GM18868 (cell line): ENCODE data around the gene SASH1.
A peak's percentile ranks its signal among the peaks of the same experiment; 100 is the strongest.

Source experiments
- ATAC-seq: cut with Tn5 transposase; IDR thresholded peaks from one replicate; pipeline ENCODE4 v1.9.1; 2021; ENCODE audit warnings: mild to moderate bottlenecking, moderate library complexity; ENCODE audit not compliant: unreplicated experiment

The SASH1 gene

DNA sequence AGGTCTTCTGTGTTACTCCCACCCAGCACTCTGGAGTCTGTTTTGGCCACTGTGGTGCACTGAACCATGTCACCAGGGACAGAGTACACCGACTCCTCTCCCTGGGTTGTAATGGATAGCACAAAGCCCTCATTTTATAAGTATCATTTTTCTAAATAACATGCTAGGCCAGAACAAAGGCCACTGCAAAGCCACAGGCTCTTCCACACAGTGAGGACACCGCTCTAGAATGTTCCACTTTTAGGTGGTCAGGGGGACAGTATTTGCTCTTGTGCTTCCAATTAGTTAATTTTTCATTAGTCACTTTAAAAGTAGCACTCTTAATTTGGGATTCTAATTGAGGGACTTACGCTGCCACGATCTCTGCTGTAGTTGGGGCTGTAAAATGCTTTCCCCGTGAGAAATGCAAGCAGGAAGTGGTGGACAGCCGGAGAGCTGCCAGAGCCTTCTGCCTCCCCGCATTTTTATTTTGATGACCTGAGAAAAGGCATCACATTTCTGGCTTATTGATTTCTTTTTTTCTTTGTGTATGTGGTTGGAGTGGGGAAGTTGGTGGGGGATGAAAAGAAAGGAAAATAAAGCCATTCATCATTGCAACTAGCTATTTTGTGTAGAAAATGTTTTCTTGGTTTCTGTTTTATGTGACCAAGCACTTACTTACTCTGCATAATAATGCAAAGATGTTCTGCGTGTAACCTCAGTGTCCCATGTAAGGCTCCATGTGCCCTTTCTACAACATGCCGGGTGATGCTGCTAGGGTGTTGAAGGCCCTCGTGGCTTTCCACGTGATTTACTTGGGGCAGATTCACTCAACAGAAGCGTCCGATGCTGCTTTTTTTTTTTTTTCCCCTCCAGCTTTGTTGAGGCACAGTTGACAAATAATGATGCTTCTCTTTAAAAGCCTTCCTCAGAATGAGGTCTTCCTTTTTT, 195.9 kb downstream of the SASH1 start:
- ATAC-seq = no peak

DNA sequence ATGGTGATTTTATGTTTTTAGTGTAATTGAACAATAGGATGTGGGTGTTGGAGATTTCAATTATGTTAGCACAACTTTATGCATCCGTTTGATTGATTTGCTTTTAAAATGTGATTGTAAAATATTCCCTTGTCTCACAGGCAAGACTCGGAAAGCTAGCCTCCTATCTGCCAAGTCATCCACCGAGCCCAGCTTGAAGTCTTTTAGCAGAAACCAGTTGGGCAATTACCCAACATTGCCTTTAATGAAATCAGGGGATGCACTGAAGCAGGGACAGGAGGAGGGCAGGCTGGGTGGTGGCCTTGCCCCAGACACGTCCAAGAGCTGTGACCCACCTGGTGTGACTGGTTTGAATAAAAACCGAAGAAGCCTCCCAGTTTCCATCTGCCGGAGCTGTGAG, 200.9 kb downstream of the SASH1 start:
- ATAC-seq = no peak

DNA sequence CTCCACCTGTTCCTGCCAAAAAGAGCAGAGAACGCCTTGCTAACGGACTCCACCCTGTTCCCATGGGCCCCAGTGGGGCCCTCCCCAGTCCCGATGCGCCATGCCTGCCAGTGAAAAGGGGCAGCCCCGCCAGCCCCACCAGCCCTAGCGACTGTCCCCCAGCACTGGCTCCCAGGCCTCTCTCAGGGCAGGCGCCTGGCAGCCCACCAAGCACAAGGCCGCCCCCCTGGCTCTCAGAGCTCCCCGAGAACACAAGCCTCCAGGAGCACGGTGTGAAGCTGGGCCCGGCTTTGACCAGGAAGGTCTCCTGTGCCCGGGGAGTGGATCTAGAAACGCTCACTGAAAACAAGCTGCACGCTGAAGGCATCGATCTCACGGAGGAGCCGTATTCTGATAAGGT, 201.8 kb downstream of the SASH1 start:
- ATAC-seq = no peak

DNA sequence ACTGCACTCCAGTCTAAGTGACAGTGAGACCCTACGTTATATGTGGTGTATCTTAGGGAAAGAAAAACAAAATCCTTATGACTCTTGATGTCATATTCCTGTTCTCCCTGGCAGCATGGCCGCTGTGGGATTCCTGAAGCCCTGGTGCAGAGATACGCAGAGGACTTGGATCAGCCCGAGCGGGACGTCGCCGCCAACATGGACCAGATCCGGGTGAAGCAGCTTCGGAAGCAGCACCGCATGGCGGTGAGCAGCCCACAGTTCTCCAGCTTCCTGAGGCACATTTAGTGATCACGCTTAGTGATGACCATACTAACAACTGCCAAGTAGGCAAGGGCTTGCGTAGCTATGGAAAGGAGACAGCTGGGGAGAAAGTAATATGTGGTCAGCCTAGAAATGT, 203.3 kb downstream of the SASH1 start:
- ATAC-seq = no peak

DNA sequence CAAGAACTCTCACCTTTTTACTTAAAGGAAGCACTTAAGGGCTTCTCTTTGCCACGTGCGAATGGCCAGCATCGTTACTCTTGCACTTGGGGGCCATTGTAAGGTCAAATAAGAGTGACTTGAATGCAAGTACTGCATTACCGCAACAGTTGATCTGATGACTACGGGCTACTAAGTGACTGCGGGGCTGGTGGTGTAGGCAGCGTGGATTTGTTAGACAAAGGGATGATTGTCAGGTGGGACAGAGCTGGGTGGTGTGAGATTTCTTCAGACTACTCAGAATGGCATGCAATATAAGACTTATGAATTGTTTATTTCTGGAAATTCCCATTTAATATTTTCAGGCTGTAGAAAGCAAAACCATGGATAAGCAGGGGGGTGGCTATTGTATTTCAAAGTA, 204.5 kb downstream of the SASH1 start:
- ATAC-seq = no peak

DNA sequence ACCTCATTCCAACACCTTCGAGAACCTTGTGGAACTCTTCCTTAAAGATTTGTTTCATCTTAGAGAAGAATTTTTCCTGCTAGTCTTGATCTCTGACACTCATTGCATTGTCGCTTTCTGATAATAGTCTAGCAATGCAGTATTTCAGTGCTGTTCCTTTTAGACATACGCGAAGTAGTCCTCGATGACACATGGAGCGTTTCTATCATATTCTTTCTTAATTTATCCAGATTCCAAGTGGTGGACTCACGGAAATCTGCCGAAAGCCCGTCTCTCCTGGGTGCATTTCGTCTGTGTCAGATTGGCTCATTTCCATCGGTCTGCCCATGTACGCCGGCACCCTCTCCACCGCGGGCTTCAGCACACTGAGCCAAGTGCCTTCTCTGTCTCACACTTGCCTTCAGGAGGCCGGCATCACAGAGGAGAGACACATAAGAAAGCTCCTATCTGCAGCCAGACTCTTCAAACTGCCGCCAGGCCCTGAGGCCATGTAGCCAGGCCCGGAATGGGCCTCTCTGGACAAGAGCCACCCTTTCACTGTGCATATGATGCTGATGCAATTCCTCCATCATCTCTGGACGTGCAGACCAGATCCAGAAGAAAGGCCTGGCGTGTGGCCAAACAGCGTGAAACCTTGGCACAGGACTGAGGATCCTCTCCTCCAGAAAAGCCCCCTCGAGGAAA, 205.6 kb downstream of the SASH1 start:
- ATAC-seq = no peak

DNA sequence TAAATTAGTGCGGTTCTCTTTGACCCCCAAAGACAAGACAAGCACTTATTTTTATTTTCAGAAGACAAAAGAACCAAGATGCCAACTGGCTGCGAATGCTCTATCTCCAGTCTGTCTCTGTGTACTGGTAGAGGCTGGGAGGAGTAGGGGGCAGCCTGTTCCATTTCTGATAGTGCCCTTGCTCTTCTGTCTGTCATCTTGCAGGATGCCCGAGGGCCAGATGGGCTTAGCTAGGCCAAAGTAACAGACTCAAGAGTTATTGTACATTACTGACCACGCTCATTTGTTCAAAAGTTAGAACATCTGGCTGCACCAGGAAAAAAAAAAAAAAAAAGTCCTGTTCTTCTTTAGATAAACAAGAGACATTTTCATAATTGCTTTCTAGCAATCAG, 206.1 kb downstream of the SASH1 start:
- ATAC-seq = no peak

DNA sequence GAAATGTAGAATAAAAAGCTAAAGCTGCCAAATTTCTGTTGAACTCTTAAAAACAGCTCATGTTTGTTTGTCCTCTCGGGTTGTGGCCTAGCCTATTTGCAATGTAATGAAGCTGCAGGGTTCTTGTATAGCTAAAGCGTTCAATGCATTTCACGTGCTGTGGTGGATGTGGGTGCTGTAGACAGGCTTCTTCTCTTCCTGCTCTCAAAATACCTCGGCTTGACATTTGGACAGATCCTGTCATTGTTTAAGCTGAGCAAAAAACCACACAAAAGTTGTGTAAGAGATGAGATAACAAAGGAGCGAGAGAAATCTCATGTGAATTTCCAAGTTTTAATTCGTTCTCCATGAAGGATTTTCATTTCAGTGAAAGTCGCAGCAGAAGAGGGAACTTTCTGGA, 207.9 kb downstream of the SASH1 start:
- no peak for ATAC-seq

DNA sequence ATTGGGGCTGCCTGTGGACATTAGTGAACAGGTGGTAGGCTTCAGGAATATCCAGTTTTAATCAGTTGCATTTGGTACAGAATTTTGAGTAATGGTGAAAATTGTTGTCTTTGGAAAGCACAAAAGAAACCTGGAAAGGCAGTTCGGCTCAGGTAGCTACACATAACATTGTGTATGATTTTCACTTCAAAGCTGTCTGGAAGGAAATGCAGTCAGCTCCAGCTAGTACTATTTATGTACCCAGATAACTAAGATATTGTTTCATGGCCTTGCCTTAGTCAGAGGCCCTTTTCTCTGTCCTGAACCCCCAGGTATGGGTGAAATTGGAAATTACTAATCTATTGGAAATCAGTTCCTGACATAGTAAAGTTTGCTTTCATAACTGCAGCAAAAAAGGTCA, 208.6 kb downstream of the SASH1 start:
- no peak for ATAC-seq

DNA sequence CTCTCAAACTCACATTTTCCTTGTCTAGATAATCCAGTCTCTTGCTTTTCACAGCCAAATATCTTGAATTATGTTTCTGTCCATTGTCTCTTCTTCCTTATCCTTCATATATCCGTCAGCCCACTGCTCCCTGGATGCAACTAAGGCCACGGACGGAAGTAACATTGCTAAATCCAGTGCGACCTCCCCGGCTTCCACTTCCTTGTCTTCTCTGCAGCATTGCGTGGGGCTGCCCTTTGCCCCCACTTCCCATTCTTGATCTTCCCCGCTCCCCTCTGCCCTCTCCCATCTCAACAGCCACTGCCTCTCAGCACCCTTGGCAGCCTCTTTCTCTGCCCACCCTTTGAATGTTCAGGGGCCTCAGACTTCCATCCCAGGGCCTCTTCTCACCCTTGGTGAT, 213.8 kb downstream of the SASH1 start:
- ATAC-seq = no peak

DNA sequence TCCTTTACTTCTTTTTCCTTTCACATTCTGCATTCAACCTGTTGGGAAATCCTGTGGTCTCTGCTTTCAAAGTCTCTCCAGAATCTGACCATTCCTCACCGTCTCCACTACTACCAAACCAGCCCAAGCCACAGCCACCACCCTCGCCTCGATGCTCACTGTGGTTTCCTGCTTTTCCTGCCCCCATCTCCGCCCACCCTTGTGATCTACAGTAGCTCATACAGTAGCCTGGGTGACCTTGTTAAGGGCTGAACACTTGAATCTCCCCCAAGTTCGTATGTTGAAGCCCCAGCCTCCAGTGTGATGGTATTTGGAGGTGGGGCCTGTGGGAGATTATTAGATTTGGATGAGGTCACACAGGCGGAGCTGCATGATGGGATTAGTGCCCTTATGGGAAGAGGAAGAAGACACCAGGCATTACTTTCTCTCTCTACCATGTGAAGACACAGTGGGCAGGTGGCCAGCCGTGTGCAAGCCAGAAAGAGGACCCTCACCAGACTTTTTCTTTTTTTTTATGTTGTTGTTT, 215.2 kb downstream of the SASH1 start:
- ATAC-seq = peak; percentile 38

DNA sequence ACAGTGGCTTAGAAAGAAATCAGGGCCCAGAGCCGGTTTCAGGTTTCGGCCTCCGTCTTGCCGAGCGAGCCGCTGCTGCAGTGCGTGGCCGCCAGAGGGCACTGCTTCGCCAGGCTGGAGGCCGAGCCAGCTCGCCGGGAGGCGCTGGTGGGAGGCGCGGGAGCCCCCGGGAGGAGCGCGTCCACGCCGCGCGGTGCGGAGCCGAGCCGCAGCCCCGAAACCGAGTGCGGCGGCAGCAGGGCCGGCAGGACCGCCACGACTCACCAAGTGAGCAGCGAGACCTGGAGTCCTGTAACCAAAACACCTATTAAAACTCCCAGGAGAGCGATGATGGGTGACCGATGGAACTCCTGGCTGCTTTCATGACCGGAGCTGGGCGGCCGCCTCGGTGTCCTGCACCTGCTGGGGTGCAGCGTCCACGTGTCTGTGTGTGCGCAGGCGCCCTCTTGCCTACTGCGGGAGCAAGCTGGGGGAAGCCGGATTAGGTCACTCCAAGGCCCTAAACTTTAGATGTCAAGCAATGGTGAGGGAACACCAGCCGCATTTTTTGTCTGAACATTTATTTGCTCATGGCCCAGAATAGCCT, 217.3 kb downstream of the SASH1 start:
- peak; percentile 77 for ATAC-seq

DNA sequence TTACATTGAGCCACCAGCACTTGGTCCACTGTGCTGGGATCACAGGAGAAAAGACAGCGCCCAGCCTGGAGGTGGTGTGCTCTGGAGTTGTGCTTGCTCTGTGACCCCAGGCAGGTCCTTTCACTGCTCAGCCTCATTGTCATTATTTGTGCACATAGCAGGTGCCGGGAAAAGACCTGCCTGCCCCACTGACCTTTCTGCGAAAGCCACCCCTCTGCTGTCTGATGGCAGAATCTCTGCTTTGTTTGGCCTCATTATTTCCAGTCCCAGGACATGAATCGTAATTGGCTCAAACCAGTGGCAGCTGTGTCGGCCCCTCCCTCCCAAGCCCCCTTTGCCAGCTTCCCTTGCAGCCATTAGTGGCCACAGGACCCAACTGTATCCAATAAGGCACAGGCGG, 219.0 kb downstream of the SASH1 start:
- ATAC-seq = no peak

DNA sequence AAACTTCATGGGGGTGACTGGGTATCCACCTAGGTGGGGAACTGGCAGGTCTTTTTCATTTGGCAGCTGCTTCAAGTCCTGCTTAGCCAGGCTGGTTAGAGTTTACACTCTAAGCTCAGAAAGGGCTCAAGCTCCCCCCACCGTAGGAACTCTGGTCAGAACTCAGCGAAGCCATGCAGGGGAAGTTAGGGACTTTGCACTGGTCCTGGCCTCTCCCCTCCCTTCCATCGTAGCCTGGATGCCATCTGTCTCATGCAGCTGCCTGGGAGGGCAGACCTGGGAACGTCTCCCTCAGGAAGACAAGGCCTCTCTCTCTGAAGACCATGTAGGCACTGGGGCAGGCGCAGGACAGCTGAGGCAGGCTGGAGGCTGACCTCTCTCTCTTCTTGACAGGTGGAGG, 220.4 kb downstream of the SASH1 start:
- ATAC-seq = no peak

DNA sequence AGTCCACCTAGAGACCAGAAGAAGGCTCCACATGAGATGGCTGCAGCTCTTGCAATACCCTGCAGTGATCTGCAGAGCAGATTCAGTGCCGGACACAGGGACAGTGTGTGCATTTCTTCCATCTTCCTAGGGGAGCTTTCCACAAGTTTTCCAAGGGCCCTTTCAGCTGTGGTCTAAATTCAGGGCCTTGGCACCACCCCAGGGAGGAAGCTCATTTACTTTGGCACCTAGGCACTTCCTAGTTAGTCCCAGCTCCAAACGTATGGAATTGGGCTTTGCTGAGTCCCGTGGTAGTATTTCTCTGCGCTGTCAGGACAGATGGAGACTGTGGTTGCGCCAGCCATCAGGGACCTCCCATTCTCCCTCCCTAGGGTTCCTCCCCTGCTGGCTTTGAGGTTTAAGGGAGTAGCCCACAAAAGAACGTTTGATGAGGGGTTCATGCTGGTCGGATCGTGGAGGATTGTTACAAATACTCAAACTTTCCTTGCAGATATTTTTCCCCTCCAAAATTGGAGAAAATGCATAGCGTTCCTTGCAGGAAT, 221.9 kb downstream of the SASH1 start:
- no peak for ATAC-seq

DNA sequence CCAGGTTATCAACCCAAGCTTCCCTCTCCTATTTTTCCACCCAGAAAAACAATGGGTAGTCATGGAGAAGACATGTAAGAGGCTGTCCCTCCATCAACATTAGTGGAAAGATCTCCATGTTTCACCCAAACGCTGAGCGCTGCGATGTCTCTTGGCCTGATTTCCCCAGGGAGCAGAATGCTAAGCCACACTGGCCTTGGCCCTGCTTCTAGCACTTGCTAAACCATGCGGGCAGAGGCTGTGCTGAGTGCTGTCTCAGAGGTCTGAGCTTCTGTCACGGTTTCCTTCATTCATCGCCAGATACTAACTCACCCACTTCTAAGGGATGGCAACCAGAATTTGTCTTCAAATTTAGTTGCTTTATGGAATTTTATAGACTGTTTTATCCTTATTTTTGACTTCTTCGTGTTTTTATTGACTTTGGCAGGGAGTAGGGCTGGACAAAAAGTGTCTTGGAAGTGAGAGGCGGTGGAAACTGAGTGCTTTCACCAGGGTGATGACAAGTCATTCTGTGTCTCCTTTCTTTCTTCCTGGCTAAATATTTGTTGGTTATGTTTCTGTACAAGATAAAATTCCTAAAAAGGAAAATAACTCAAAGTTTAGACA, 222.8 kb downstream of the SASH1 start:
- ATAC-seq = no peak

DNA sequence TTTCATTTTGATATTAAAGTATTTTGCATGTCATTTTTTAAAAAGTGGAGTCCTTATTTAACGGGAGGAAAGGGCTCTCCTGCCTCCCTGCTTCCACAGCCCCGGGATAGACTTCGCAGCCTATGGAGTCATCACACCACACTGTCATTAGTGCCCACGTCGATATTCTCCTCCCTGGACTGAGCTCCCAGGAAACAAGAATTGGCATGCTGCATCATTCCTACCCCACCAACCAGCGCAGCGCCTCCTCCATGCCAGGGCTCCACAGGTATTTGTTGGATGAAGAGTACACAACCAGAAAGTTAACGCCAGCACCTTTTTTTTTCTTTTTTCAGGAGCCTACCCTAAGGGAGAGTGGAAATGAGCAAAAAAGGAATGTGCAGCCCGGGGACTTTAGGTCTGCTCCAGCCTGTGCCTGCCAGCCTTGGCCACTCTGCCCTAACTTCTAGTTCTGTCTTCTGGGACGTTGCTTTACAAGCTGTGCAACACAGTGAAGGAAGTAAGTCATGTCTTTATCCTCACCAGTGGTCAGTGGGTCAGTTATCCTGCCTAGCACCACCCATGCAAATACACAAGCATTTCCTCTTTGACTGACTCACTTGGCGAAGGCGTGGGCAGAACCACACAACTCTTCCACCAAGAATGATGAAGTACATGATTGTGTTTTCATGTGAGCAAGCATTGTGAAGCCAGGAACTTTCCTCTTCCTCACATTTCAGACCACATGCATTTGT, 223.5 kb downstream of the SASH1 start:
- ATAC-seq = peak; percentile 56

DNA sequence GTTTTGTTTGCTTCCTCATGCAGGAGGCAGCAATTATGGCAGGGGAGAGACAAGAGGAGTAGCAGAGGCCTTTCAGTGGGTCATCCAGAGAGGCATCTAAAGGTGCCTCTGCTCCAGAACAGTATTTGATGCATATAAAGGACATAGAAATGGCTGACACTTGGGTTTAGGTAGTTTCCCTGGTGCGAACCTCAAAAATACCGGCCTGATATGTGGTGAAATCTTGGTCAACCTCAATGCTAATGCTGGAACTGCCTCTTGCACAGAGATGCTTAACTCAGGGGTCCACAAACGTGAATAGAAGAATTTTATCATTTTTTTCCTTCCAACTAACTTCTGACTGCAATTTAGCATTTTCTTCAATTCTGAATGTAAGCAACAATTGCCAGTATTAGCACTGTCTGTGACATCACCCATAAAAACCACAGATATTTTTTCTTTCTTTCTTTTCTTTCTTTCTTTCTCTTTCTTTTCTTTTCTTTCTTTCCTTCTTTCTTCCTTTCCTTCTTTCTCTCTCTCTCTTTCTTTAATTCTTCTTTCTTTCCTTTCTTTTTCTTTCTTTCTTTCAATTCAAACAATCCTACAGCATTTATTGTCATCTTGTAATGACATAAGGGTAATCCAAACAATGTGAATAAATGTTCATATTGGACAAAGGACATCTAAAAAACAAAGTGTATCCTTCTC, 224.2 kb downstream of the SASH1 start:
- ATAC-seq = peak; percentile 76

DNA sequence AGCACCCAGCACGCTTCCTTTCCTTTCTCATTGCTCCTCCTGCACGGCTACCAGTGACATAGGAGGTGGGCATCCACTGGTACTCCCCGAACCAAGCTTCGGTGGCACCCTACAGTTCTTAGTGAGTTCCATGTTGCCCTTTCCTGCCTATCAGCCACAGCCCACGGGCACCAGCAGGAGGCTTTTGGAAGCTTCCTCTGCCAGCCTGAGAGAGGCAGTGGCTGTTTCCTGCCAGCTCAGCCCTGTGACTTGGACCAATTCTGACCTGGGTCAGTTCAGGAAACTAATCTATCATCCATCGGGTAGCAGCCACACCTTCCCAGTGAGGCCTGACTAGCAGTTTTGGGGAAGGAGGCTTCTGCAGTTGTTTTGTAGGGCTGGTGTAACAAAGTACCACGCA, 227.8 kb downstream of the SASH1 start:
- ATAC-seq = no peak
